ENCODE measurements around the gene SV2B.
"Not testable (repeated sequence)": the region's sequence is repeated elsewhere in the genome, so short reads cannot be mapped to it uniquely, and the experiment has no call there.

The SV2B gene

GRCh38 chr15:91318931-91319330 is 218.9 kb downstream of the SV2B start:
- no peak for DNase-seq

GRCh38 chr15:91319371-91320059 is 219.5 kb downstream of the SV2B start:
- no peak for DNase-seq

GRCh38 chr15:91320101-91320500 is 220.0 kb downstream of the SV2B start:
- no peak for DNase-seq

GRCh38 chr15:91329914-91330313 is 229.9 kb downstream of the SV2B start:
- no peak for DNase-seq

DNA sequence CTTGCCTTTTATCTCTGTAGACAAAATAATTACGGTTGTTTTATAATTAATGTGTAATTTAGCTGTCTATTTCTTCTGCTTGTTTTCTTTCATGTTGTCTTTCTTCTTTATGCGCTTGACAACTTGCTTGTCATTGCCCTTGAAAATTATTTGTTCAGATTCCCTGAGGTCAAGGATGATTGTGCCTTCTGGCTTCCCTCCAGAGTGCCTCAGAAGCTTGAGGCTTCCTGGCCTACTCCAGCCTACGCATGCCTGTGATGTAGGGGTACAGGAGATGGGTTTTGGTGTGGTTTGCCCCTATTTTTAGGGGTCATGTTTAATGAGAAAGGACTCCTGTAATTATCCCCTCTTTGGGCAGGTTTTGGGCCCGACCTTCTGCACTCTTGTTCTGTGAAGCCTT is 231.5 kb downstream of the SV2B start:
- DNase-seq: no peak

DNA sequence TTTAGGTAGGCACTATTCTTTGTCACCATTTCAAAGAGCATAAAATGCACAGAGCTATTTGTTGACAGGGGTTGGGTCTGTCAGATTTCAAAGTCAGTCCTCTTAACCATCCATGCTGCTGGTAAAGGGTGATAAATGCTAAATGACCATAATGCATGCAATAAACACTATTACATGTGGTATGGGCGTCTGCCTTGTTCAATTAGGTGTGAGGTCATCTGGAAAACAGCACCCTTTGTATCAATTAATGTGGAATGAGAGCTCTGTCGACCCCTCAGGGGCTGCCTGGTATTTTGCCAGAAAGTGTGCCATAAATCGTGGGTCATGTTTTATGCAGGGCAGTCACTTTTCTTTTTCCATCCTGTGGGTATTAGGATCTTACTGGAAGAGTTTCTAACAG is 235.6 kb downstream of the SV2B start:
- no peak for DNase-seq

- no peak for DNase-seq
Observed at GRCh38 chr15:91336687-91337086, 236.6 kb downstream of the SV2B start.

GRCh38 chr15:91338766-91339165 is 238.7 kb downstream of the SV2B start:
- no peak for DNase-seq

DNA sequence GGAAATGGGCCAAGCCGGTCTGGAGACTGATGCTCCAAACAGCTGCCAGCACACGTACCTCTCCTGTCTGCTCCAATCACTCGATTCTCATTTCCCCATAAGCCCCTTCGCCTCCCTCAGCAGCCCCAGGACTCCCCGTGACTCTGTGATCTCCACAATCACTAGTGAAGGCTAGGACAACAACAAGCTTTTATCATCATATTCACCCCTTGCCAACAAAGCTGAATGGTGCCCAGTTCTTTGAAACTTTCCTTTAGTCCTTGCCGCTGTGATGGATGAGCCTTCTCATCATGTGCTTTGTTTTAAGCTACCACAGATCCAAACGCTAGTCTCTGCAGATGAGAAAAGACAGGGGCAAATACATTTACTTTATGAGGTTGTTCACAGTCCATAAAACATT is 242.0 kb downstream of the SV2B start:
- DNase-seq: no peak

GRCh38 chr15:91344912-91345311 is 244.9 kb downstream of the SV2B start:
- not testable (repeated sequence) for DNase-seq

DNA sequence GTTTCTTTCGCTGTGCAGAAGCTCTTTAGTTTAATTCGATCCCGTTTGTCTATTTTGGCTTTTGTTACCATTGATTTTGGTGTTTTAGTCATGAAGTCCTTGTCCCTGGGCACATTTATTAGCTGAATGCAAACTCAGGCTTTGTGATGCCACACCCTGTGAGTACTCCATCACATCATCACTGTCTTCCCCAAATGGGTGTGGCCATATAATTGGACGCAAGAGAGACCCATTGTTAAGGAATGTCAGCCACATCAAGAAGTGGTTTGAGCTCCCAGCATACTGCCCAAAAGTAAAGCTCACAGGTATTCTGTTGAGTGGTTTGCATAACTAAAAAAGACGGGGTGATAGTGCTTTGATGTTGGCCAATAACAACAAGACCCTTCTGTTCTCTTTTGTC is 245.7 kb downstream of the SV2B start:
- DNase-seq: no peak

GRCh38 chr15:91346259-91346658 is 246.2 kb downstream of the SV2B start:
- DNase-seq: no peak

DNA sequence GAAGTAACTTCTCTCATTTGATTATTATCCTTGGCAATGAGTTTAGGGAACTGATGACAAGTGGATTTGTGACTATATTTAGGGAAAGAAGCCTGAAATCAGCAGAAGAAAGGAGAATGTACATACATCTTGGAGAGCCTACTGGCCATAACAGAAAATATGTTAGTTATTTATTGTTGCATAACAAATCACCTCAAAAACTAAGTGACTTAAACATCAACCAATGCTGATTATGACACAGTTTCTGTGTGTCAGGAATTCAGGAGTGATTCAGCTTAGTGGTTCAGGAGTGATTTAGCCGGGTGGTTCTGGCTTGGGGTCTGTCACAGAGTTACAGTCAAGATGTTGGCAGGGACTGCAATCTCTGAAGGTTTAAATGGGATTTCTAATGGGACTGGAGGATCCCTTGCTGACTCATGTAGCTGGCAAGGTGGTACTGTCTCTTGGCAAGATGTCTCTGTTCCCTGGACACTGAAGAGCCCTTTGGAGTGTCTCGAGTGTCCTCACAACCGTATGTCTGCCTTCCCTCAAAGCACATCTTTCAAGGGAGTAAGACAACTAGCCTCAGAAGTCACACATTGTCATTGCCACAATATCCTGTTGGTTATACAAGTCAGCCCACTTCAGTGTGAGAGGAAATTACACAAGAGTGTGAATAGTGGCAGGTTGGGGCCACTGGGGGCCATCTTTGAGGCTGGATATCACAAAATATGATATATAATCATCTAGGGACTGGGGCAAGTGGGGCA is 248.9 kb downstream of the SV2B start:
- DNase-seq: no peak
